DMS153 (cell line): Measurements from ENCODE around the gene LASP1.
"Not testable (repeated sequence)": the region's sequence is repeated elsewhere in the genome, so short reads cannot be mapped to it uniquely, and the experiment has no call there.

Source experiments
- DNase-seq: peaks from one replicate; lab custom pipeline; 2025; lab: John Stamatoyannopoulos, UW

The LASP1 gene

GRCh38 chr17:38869526-38870258 lies at the start of gene LASP1:
Gene LASP1 (plus strand): TSS chr17:38870058. CDS start chr17:38870190, 132 bp downstream.
- peak; percentile 73 for DNase-seq

DNA sequence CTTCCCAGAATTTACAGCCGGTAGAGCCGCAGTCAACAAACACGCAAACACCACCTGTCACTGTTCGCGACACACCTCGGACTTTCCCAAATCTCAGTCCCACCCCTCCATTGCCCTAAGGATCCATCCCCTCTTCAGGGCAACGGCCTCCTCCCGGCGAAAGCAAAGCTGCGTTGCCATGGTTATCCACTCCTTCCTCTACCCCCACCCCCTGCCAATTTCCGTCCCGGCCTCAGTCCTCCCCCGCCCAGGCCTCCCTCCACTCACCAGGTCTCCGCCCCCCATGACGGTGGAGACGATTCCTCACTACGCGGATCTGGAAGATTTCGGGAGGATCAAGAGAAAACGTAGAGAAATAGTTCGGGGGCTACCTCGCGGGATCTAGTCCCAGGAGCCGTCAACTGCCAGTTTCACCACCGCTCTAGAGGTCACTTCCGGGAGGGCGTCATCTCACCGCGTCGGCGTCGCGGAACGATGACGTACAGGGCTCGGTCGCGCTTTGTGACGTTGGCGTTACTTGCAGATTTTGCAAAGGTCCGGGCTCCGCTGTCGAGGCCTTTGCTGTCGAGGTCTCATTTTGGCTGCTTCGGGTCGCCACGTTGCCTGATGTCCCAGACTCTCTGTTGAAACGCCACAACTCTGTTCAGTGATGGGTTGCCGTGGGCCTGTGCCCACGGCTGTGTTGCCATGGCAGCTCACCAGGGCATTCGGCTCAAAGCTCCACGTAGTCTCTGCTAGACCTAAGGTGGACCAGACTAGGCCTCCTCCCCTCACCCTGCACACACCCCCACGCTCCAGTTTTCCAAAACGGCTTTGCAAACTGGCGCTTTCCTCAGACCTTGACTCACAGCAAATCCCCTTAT lies 44.7 kb upstream of the LASP1 start, which contains the start of gene CWC25:
TSS of gene CWC25 (minus strand) at position 423 of the 863 bp plus-strand sequence. CDS start at position 285, 138 bp downstream.
- DNase-seq = peak; percentile 82

- DNase-seq = no peak
Observed at GRCh38 chr17:38825762-38826247, 44.1 kb upstream of the LASP1 start.

- peak; percentile 9 for DNase-seq
Observed at GRCh38 chr17:38844261-38844757, 25.5 kb upstream of the LASP1 start.

DNA sequence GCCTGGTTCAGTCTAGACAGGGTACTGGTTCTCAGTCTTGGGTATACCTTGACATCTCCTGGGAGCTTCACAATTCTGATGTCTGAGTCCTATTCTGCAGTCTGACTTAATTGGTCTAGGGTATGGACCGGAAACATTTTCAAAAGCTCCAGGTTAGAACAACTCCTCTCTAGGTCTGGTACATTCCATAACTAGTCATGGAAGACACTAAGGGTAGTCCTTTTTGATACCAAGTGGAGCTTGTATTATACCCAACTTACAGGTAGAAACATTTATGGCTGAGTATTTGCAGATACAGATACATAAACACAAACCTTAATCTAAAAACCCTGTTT lies 21.3 kb upstream of the LASP1 start:
- DNase-seq = no peak

GRCh38 chr17:38848939-38849605 lies 20.8 kb upstream of the LASP1 start:
- no peak for DNase-seq

DNA sequence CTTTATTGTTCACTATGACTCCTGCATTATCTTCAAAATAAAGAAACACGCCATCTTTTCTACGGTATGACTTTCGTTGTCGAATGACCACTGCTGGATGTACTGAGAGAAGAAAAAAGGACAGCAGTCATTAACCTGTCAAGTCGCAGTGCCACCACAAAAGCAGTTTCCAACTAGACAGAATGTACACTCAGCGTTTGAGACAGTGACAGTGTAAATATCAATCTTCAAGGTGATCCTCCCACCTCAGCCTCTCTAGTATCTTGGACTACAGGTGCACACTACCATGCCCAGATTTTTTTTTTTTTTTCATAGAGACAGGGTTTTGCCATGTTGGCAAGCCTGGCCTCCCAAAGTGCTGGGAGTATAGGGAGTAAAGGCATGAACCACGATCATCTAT lies 19.5 kb upstream of the LASP1 start:
- DNase-seq = no peak

GRCh38 chr17:38851434-38851833 lies 18.4 kb upstream of the LASP1 start:
- DNase-seq = no peak

DNA sequence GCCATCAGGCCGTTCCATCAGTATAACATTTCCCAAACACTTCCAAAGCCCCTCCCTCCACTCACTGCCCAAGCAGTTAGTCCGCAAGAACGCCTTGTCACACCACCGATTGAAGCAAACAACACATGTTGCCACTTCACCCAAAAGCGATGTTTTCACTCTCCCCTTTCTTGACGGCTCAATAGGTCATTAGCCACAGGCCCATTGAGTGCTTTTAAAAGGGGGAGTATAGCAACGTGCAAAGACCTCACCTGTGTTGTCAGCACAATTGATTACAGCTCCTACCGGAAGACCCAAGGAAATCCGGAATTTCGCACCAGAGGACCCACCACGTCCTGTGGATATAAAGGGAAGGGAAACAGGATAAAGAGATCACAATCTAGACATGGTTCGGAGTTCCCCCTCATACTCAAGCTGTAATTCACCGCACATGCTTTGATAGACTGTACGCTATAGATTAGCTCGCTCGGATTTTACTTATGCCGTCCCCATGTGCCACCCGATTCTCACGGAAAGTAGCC lies 17.0 kb upstream of the LASP1 start:
- DNase-seq = no peak

- peak; percentile 97 for DNase-seq
Observed at GRCh38 chr17:38853292-38854219, 16.3 kb upstream of the LASP1 start, which contains the start of gene RPL23. Gene RPL23 (minus strand): TSS chr17:38853721. CDS start chr17:38853710, 11 bp downstream.

GRCh38 chr17:38855101-38855714 lies 14.7 kb upstream of the LASP1 start:
- not testable (repeated sequence) for DNase-seq

GRCh38 chr17:38857271-38857670 lies 12.6 kb upstream of the LASP1 start:
- no peak for DNase-seq

GRCh38 chr17:38861399-38861843 lies 8.4 kb upstream of the LASP1 start:
- no peak for DNase-seq

DNA sequence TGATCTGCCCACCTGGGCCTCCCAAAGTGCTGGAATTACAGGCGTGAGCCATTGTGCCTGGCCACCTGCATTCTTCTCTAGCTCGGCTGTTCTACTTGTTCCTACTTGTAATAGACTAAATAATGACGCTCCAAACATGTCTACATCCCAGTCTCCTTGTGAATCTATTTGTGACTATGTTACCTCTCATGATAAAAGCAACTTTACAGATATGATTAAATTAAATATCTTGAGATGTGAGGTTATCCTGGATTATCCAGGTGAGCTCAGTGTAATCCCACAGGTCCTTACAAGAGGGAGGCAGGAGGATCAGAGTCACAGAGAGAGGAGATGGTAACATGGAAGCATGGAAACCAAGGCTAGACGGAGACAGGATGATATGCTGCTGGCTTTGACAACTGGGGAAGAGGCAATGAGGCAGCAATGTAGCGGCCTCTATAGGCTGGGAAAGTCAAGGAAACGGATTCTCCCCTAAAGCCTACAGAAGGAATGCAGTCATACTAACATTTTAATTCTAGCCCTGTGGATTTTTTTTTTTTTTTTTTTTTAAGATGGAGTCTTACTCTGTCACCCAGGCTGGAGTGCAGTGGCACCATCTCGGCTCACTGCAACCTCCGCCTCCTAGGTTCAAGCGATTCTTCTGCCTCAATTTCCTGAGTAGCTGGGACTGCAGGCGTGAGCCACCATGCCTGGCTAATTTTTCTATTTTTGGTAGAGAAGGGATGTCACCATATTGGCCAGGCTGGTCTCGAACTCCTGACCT lies 5.0 kb upstream of the LASP1 start:
- DNase-seq = no peak

DNA sequence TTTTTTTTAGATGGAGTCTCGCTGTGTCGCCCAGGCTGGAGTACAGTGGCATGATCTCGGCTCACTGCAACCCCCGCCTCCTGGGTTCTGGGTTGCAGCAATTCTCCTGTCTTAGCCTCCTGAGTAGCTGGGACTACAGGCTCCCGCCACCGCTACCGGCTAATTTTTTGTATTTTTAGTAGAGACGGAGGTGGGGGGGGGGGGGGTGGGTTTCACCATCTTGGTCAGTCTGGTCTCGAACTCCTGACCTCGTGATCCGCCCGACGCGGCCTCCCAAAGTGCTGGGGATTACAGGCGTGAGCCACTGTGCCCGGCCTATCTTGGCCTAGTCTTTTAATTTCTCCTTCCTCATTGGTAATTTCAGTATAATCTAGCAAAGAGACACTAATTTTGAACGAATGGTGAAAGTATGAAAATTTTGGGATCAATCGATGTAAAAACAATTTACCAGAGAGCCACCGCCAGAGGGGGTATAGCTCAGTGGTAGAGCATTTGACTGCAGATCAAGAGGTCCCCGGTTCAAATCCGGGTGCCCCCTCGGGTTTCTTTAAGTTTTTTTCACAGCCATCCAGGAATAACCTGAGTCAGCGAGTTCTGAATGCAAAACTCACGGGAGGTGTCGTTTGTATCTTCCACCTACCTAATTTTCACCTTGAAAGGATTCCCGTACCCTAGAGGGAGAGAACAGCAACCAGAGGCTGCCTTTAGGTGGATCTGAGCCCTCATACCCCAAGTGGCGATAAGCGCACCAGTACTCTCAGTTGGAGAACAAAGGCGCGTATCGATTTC lies 2.5 kb upstream of the LASP1 start:
- peak; percentile 65 for DNase-seq

- DNase-seq = peak; percentile 65
Observed at GRCh38 chr17:38867968-38868816, 1.7 kb upstream of the LASP1 start.

DNA sequence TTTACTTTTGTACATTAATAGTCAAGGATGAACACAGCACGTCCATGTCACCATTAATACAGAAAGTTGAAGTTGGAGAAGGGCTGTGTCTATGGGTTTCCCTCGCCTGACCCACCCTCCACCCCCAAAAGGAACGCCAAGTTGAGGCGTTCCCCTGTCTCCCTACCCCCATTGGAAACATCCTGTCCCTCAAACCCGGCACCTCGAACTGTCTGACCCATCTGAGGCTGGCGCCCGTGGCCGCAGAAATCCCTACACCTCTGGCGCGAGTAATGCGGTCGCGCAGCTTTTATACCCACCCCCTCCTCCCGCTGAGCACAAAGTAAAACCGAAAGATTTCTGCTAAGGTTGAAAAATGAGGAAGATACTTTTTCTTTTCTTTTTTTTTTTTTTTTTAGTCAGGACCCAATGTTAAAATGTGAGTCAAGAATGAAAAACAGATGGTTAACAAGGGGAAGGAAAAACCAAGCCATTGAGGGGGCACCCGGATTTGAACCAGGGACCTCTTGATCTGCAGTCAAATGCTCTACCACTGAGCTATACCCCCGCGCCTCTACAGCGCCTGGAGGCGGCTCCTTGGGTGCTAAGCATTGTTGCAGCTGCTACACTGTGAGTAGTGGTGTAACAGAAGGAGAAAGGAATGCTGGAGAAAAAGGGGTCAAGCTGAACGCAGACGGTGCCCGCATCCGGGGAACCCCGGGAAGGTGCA lies 887 bp upstream of the LASP1 start:
- DNase-seq = peak; percentile 76
